HUES64 (cell line): ENCODE results near the gene ATF5. TPM values are rescaled to one million over a fixed set of nuclear protein-coding genes. Genes with fewer than 3 reads are reported as not detected.

Source experiments
- H3K27ac ChIP-seq: 2 replicates; pipeline ENCODE4 v1.7.0; 2013; ENCODE audit warnings: low read depth, low read length, inconsistent platforms
- H3K27me3 ChIP-seq: 2 replicates; pipeline ENCODE4 v1.6.1; 2013; ENCODE audit warnings: mild to moderate bottlenecking, low read length; ENCODE audit not compliant: insufficient read depth
- H3K36me3 ChIP-seq: 2 replicates; pipeline ENCODE4 v1.6.1; 2013; ENCODE audit warnings: mild to moderate bottlenecking, low read length; ENCODE audit not compliant: insufficient read depth
- H3K4me1 ChIP-seq: 2 replicates; pipeline ENCODE4 v1.6.1; 2013; ENCODE audit warnings: mild to moderate bottlenecking, low read length, moderate library complexity; ENCODE audit not compliant: insufficient read depth
- H3K4me3 ChIP-seq: 2 replicates; pipeline ENCODE4 v1.5.1; 2013; ENCODE audit warnings: mild to moderate bottlenecking, low read length, moderate library complexity
- H3K9ac ChIP-seq: 2 replicates; pipeline ENCODE4 v1.6.1; 2013; ENCODE audit warnings: mild to moderate bottlenecking, low read depth, low read length
- H3K9me3 ChIP-seq: 2 replicates; pipeline ENCODE4 v1.6.1; 2013; ENCODE audit warnings: low read depth, low read length; ENCODE audit not compliant: insufficient read depth
- WGBS: fragments of 150-250, 120-280 bp; methylation state at CpG from one replicate; pipeline ENCODE4 v1.1.7; 2013; ENCODE audit warnings: missing lambda C conversion rate; 5-methylcytosine and 5-hydroxymethylcytosine counted together
- polyA plus RNA-seq, 2 experiments: library from polyadenylated mRNA; stranded (reverse); fragments of 50-300 nt; gene quantifications; one replicate each; pipeline ENCODE4 v1.2.3, GENCODE V29; 2013

The ATF5 gene, protein sequence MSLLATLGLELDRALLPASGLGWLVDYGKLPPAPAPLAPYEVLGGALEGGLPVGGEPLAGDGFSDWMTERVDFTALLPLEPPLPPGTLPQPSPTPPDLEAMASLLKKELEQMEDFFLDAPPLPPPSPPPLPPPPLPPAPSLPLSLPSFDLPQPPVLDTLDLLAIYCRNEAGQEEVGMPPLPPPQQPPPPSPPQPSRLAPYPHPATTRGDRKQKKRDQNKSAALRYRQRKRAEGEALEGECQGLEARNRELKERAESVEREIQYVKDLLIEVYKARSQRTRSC
- 12.8 TPM for polyA plus RNA-seq (2013, experiment 1 of 2)
- polyA plus RNA-seq (2013, experiment 2 of 2), result 8.6 TPM

GRCh38 chr19:49929121-49929610 is at the start of gene ATF5, which contains the start of gene NUP62:
ATF5 (plus strand) TSS chr19:49929205; CDS start chr19:49930851, 1,646 bp downstream.
NUP62 (minus strand) TSS chr19:49929504; CDS start chr19:49909807, 19,697 bp downstream.
- Histone ChIP-seq H3K4me1 (0 out of 2 replicates have a peak, but pooled peaks cover 7% of the 10 kb centered on the region), H3K9me3 (no peaks in the 10 kb centered on the region), H3K27me3 (no peaks in the 10 kb centered on the region), H3K36me3 (peaks cover 35% of the 10 kb centered on the region), H3K27ac (peak within 1 kb of the TSS; percentile 94), H3K9ac (peak within 1 kb of the TSS; percentile 98), H3K4me3 (peak within 1 kb of the TSS; percentile 95)
- WGBS, result under 1% methylated on average over 48 of the region's 48 CpGs

GRCh38 chr19:49879243-49879963 is 49.6 kb upstream of the ATF5 start:
- peaks cover 10% of the 10 kb centered on the region for H3K4me1 ChIP-seq
- 96% methylated on average over 12 of the region's 12 CpGs for WGBS
- no peaks in the 10 kb centered on the region for H3K9me3 ChIP-seq
- peaks cover 56% of the 10 kb centered on the region for H3K36me3 ChIP-seq
- no peaks in the 10 kb centered on the region for H3K27me3 ChIP-seq
- H3K9ac ChIP-seq, result no peak overlapping the region
- peak overlapping the region; percentile 79 for H3K4me3 ChIP-seq
- no peak overlapping the region; the same call in 1 of the 2 replicates for H3K27ac ChIP-seq

DNA sequence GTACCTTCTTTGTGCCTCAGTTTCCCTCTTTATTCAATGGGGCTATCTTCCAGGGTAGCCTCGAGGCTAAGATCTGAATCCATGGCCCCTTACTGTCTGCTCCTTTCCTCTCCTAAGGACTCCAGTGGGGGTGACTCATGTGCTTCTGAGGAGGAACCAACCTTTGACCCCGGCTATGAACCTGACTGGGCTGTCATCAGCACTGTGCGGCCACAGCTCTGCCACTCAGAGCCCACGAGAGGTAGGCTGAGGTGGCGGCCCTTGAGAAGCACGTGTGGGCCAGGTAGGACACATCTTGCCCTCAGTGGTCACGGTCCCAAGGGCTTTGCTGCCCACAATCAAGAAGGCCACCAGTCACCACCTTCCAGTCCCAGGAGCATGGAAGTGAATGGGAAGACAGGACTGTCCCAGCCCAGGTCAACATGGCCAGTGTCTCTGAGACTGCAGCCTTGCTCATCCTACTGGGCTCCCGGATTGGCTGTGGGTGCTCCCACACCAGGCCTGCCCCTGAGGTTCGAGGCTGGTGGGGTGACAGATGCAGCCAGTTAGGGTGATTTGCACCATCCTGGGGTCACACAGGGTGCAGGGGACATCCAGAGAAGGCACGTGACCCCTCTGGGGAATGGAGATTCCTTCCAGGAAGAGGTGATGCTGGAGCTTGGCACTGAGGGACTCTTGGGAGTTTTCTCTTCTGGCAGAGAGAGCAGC is 48.7 kb upstream of the ATF5 start:
- H3K9ac ChIP-seq, result no peak overlapping the region
- WGBS, result 95% methylated on average over 10 of the region's 10 CpGs
- H3K27me3 ChIP-seq, result no peaks in the 10 kb centered on the region
- H3K36me3 ChIP-seq, result peaks cover 62% of the 10 kb centered on the region
- H3K4me3 ChIP-seq, result no peak overlapping the region
- peaks cover 9% of the 10 kb centered on the region for H3K4me1 ChIP-seq
- H3K9me3 ChIP-seq, result no peaks in the 10 kb centered on the region
- no peak overlapping the region for H3K27ac ChIP-seq

- H3K4me3 ChIP-seq, result no peak overlapping the region
- H3K9me3 ChIP-seq, result no peaks in the 10 kb centered on the region
- peaks cover 5% of the 10 kb centered on the region for H3K4me1 ChIP-seq
- peaks cover 68% of the 10 kb centered on the region for H3K36me3 ChIP-seq
- no peak overlapping the region for H3K27ac ChIP-seq
- no peaks in the 10 kb centered on the region for H3K27me3 ChIP-seq
- H3K9ac ChIP-seq, result no peak overlapping the region
- 96% methylated on average over 16 of the region's 17 CpGs for WGBS
Observed at GRCh38 chr19:49881186-49881585, 47.8 kb upstream of the ATF5 start.

DNA sequence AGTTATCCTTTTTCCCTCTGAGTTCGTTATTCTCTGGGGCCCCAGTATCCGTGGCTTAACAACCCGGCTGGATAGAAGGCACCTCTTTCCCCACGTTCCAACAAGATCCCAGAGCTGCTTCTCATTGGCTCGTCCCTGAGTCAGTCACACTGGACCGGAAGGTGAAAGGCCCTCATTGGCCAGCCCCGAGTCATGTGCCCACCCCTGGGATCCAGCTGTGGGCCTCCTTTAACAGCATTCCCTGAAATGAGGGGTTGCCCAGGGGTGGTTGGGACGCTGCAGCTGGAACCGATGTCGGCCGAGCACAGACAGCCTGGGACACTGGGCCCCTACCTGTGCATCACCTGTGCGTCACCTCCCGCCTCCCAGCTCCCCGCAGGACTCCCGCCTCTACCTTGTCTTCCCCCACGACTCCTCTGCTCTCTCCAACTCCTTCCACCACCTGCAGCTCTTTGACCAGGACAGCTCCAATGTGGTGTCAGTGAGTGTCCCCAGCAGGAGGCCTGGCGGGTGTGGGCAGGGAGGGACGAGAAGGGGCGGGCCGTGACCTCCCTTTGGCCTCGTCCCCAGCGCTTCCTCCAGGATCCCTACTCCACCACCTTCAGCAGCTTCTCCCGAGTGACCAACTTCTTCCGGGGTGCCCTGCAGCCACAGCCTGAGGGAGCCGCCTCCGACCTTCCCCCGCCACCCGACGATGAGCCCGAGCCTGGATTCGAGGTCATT is 47.2 kb upstream of the ATF5 start:
- Histone ChIP-seq H3K27me3 (no peaks in the 10 kb centered on the region), H3K36me3 (peaks cover 72% of the 10 kb centered on the region), H3K9me3 (no peaks in the 10 kb centered on the region), H3K27ac (no peak overlapping the region), H3K9ac (no peak overlapping the region), H3K4me3 (no peak overlapping the region), H3K4me1 (peaks cover 5% of the 10 kb centered on the region)
- WGBS, result 94% methylated on average over 31 of the region's 31 CpGs

DNA sequence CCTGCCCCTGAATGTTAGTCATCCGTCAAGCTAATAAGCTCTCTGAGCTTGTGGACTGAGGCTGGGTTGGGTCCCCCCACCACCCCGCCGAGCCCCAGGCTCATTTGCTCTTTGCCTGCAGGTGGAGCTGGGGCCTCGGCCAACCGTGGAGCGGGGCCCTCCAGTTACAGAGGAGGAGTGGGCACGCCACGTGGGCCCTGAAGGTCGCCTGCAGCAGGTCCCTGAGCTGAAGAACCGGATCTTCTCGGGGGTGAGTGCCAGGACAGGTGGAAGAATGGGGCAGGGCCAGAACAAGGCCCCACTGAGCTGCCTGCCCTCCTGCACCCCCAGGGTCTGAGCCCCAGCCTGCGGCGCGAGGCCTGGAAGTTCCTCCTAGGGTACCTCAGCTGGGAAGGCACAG is 46.4 kb upstream of the ATF5 start:
- Histone ChIP-seq H3K4me3 (no peak overlapping the region), H3K36me3 (peaks cover 72% of the 10 kb centered on the region), H3K9ac (no peak overlapping the region)

GRCh38 chr19:49883094-49883493 is 45.9 kb upstream of the ATF5 start:
- Histone ChIP-seq H3K4me1 (peaks cover 5% of the 10 kb centered on the region), H3K9me3 (no peaks in the 10 kb centered on the region), H3K27me3 (no peaks in the 10 kb centered on the region), H3K27ac (no peak overlapping the region), H3K9ac (no peak overlapping the region), H3K36me3 (peaks cover 72% of the 10 kb centered on the region), H3K4me3 (no peak overlapping the region)
- 93% methylated on average over 5 of the region's 5 CpGs for WGBS

More for the DNA sequence above, 46.4 kb upstream of the ATF5 start:
- 97% methylated on average over 14 of the region's 14 CpGs for WGBS
- Histone ChIP-seq H3K4me1 (peaks cover 5% of the 10 kb centered on the region), H3K27ac (no peak overlapping the region), H3K27me3 (no peaks in the 10 kb centered on the region), H3K9me3 (no peaks in the 10 kb centered on the region)

DNA sequence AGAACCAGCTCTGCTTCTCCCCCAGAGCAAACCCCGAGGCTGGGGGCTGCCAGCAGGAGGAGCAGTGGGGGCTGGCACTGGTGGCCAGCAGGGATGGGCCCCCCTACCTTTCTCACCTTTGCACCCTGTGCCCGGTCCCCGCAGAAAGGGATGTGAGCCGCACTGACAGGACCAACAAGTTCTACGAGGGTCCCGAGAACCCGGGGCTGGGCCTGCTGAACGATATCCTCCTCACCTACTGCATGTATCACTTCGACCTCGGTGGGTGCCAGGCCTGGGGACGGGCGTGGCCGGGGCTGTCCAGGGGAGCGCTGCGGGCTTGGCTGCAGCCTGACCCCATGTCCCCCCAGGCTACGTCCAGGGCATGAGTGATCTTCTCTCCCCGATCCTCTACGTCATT is 44.9 kb upstream of the ATF5 start:
- H3K36me3 ChIP-seq, result peaks cover 67% of the 10 kb centered on the region
- no peaks in the 10 kb centered on the region for H3K9me3 ChIP-seq
- H3K27me3 ChIP-seq, result peaks cover 2% of the 10 kb centered on the region
- H3K4me3 ChIP-seq, result no peak overlapping the region
- H3K9ac ChIP-seq, result no peak overlapping the region
- H3K27ac ChIP-seq, result no peak overlapping the region
- no peaks in the 10 kb centered on the region for H3K4me1 ChIP-seq
- WGBS, result 96% methylated on average over 18 of the region's 18 CpGs

DNA sequence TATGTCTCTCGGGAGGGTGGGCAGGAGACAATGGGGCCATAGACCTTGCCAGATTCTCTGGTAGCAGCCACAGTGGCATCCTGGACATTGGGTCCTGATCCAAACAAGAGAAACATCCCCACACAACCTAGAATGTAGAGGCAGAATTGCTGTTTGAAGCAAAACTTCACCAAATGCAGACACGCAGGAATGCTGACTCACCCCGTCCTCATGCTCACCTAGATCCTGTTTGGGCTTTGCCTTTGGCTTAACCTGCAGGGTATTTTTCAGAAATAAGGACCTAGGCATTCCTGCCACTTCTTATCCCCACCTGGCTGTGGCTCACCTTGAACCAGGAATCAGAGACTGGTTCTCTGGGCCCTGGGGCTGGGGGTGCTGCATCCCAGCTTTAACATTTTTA is 44.2 kb upstream of the ATF5 start:
- H3K4me1 ChIP-seq, result no peaks in the 10 kb centered on the region

DNA sequence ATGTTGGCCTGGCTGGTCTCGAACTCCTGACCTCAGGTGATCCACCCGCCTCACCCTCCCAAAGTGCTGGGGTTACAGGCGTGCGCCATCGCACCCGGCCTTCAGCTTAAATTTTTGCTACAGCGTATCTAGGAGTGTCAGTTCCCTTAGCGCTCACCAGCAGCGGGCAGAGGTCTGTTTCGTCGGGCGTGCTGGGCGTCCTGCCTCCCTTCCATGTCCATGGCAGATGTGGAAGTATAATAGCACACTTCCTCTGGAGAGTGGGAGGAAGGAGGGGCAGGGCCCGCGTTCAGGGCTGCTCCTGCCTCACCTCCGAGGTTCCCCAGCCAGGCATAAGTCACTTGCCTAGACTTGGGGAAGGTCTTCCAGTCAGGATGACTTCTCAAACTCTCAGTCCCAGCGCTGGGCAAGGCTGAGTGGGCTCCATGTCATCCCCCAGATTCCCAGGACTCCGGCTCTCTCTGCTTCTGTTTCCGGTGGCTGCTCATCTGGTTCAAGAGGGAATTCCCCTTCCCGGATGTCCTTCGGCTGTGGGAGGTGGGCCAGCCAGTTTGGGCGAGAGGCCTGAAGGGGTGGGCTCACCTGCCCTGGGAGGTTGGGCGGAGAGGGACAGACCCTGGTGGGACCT is 41.9 kb upstream of the ATF5 start:
- Histone ChIP-seq H3K27ac (no peak overlapping the region), H3K4me3 (no peak overlapping the region), H3K9ac (no peak overlapping the region), H3K9me3 (no peaks in the 10 kb centered on the region), H3K27me3 (peaks cover 11% of the 10 kb centered on the region), H3K4me1 (peaks cover 7% of the 10 kb centered on the region; the same call in 1 of the 2 replicates), H3K36me3 (peaks cover 39% of the 10 kb centered on the region)
- WGBS, result 93% methylated on average over 23 of the region's 23 CpGs

More for the DNA sequence above, 44.2 kb upstream of the ATF5 start:
- Histone ChIP-seq H3K36me3 (peaks cover 61% of the 10 kb centered on the region), H3K9ac (no peak overlapping the region), H3K27me3 (peaks cover 9% of the 10 kb centered on the region), H3K4me3 (no peak overlapping the region), H3K9me3 (no peaks in the 10 kb centered on the region), H3K27ac (no peak overlapping the region)
- WGBS, result 90% methylated on average over 3 of the region's 3 CpGs
